Measurements from ENCODE around the gene N4BP2L2. TPM values are rescaled to one million over a fixed set of nuclear protein-coding genes. Genes with fewer than 3 reads are reported as not detected.

Gene N4BP2L2
- total RNA-seq, 1 donor from 2014 or later: 81.9 TPM

DNA sequence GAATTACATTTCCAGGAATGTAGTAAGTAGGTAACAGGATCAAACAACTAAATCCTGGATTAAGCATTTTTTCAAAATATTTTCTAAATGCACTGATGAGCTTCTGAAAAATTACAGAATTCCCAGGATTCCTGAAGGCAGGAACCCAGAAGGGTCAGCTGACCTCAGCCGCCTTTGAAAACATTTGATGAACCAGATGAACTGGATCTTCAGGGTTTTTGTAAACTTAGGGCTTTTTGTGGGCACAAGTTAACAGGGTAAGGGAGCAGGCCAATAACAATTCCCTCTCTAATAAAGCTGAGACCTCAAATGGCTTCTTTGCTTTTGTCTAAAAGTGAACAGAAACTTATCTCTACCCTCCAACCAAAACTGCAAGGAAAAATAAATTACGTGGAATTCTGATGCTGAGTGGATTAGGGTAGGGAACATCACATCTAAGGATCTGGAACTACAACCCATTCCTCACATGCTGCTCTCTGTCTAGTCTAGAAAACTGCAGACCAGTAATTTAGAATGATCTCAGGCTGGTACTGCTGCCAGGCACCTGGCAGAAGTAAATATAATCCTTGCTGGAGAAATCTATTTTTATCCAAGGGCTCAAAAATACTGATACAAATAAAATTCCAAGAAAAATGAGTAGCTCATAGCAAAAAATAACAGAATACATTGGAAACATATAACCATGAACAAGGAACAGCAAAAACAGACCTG is 62.4 kb downstream of the N4BP2L2 start:
- Histone ChIP-seq H3K9me3 (ENCODE audit: insufficient read depth, low read depth, low read length) (no peaks in the 10 kb centered on the region), H4K20me1 (ENCODE audit: insufficient read depth, low read length) (no peaks in the 10 kb centered on the region), H3K27me3 (ENCODE audit: insufficient read depth, low read length) (no peaks in the 10 kb centered on the region), H3K4me1 (ENCODE audit: insufficient read depth, low read length) (no peaks in the 10 kb centered on the region), H3K4me2 (ENCODE audit: low read length) (no peak overlapping the region), H3K9ac (ENCODE audit: low read length) (no peak overlapping the region), H3K79me2 (ENCODE audit: insufficient read depth, low read length) (no peaks in the 10 kb centered on the region), H3K27ac (ENCODE audit: low read depth, low read length) (no peak overlapping the region), H3K36me3 (ENCODE audit: insufficient read depth, low read length) (no peaks in the 10 kb centered on the region), H2AFZ (ENCODE audit: low read depth, low read length) (no peak overlapping the region), H3K4me3 (ENCODE audit: insufficient read depth, low read depth, low read length) (no peak overlapping the region)
- DNase-seq (ENCODE audit: low read depth) (no peak), FAIRE-seq (no peak)
- Mint-ChIP-seq H3K4me3 (ENCODE audit: unreplicated experiment) (no peak overlapping the region), H3K36me3 (ENCODE audit: low read depth, unreplicated experiment) (peaks cover 4% of the 10 kb centered on the region), H3K27ac (ENCODE audit: unreplicated experiment) (no peak overlapping the region), H3K4me1 (ENCODE audit: low read depth, unreplicated experiment) (peaks cover 15% of the 10 kb centered on the region), H3K27me3 (ENCODE audit: low read depth, unreplicated experiment) (no peaks in the 10 kb centered on the region), H3K9me3 (ENCODE audit: unreplicated experiment) (no peaks in the 10 kb centered on the region)
- TF ChIP-seq, protein P1, sequence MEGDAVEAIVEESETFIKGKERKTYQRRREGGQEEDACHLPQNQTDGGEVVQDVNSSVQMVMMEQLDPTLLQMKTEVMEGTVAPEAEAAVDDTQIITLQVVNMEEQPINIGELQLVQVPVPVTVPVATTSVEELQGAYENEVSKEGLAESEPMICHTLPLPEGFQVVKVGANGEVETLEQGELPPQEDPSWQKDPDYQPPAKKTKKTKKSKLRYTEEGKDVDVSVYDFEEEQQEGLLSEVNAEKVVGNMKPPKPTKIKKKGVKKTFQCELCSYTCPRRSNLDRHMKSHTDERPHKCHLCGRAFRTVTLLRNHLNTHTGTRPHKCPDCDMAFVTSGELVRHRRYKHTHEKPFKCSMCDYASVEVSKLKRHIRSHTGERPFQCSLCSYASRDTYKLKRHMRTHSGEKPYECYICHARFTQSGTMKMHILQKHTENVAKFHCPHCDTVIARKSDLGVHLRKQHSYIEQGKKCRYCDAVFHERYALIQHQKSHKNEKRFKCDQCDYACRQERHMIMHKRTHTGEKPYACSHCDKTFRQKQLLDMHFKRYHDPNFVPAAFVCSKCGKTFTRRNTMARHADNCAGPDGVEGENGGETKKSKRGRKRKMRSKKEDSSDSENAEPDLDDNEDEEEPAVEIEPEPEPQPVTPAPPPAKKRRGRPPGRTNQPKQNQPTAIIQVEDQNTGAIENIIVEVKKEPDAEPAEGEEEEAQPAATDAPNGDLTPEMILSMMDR (IDR thresholded peaks at IDR 0.05; ENCODE audit: insufficient read depth, low read depth, low read length): no peak
- TF ChIP-seq EZH2 (IDR thresholded peaks at IDR 0.05; ENCODE audit: insufficient read depth, low read length): no peak

DNA sequence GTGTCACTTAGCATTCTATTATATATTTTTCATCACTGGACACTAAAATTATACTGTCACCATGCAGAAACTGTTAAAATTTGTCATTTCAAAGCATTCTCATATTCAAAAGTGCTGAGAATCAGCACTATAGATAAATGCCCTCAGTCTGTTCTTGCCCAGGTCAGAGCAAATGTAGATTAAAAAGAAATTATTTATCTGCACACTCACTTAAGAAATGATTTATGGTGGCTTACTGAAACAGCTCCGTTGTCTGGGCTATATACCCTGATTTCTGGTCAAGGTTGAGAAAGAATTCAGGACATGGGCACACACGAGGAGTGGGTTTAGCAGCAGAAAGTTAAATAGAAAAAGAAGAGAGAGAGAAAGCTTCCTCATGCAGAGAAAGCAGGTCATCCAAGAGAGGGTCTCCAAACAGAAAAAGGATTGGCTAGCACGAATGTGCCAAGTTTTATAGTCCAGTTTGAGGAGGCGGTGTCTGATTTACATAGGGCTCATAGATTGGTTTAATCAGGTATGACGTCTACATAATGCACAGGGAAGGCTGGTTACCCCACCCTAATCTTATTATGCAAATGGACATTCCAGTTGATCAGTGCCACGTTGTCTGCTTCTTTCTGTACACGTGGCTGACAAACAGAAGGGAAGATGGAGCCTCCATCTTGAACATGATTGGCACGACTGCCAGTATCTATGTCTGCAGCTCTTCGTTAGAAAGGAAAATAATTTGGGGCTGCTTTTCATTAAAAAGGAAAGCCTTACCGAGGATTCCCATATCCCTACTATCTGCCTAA is 63.4 kb downstream of the N4BP2L2 start:
- Histone ChIP-seq H3K4me1 (ENCODE audit: insufficient read depth, low read length) (no peaks in the 10 kb centered on the region), H3K79me2 (ENCODE audit: insufficient read depth, low read length) (no peaks in the 10 kb centered on the region), H4K20me1 (ENCODE audit: insufficient read depth, low read length) (no peaks in the 10 kb centered on the region), H3K4me2 (ENCODE audit: low read length) (no peak overlapping the region), H3K36me3 (ENCODE audit: insufficient read depth, low read length) (no peaks in the 10 kb centered on the region), H2AFZ (ENCODE audit: low read depth, low read length) (no peak overlapping the region), H3K9me3 (ENCODE audit: insufficient read depth, low read depth, low read length) (no peaks in the 10 kb centered on the region), H3K27me3 (ENCODE audit: insufficient read depth, low read length) (no peaks in the 10 kb centered on the region), H3K4me3 (ENCODE audit: insufficient read depth, low read depth, low read length) (no peak overlapping the region), H3K27ac (ENCODE audit: low read depth, low read length) (no peak overlapping the region), H3K9ac (ENCODE audit: low read length) (no peak overlapping the region)
- peaks cover 5% of the 10 kb centered on the region for H3K36me3 Mint-ChIP-seq (ENCODE audit: low read depth, unreplicated experiment)
- no peak for DNase-seq (ENCODE audit: low read depth)
- FAIRE-seq: no peak
- TF ChIP-seq, protein P1 (IDR thresholded peaks at IDR 0.05; ENCODE audit: insufficient read depth, low read depth, low read length): no peak
- TF ChIP-seq EZH2 (IDR thresholded peaks at IDR 0.05; ENCODE audit: insufficient read depth, low read length): no peak
- no peak overlapping the region for H3K4me3 Mint-ChIP-seq (ENCODE audit: unreplicated experiment)
- H3K27me3 Mint-ChIP-seq (ENCODE audit: low read depth, unreplicated experiment): no peaks in the 10 kb centered on the region
- no peaks in the 10 kb centered on the region for H3K9me3 Mint-ChIP-seq (ENCODE audit: unreplicated experiment)
- H3K27ac Mint-ChIP-seq (ENCODE audit: unreplicated experiment): no peak overlapping the region
- H3K4me1 Mint-ChIP-seq (ENCODE audit: low read depth, unreplicated experiment): peaks cover 18% of the 10 kb centered on the region
